ENCODE results near the gene RPL18. TPM values are rescaled to one million over a fixed set of nuclear protein-coding genes. Genes with fewer than 3 reads are reported as not detected.

The RPL18 gene
- total RNA-seq, 1 donor from 2014 or later, result 1,683 TPM

Other genes starting within 250 kb of the RPL18 start
- 325 TPM for gene KDELR1, start 227.6 kb downstream of the RPL18 start, total RNA-seq (ENCODE audit: unreplicated experiment)
- 25.2 TPM for gene GRIN2D, start 225.5 kb downstream of the RPL18 start, total RNA-seq (ENCODE audit: unreplicated experiment)
- 38.4 TPM for gene GRWD1, start 173.2 kb downstream of the RPL18 start, total RNA-seq (ENCODE audit: unreplicated experiment)
- 0.95 TPM for gene KCNJ14, start 163.6 kb downstream of the RPL18 start, total RNA-seq (ENCODE audit: unreplicated experiment)
- 165 TPM for gene CYTH2, start 149.8 kb downstream of the RPL18 start, total RNA-seq (ENCODE audit: unreplicated experiment)
- gene LMTK3, start 107.3 kb downstream of the RPL18 start, total RNA-seq (ENCODE audit: unreplicated experiment), result 3.0 TPM
- 0.62 TPM for gene SULT2B1, start 67.0 kb downstream of the RPL18 start, total RNA-seq (ENCODE audit: unreplicated experiment)
- not detected for gene SPACA4, start 12.4 kb downstream of the RPL18 start, total RNA-seq (ENCODE audit: unreplicated experiment)
- 0.64 TPM for gene FAM83E, start 4.1 kb downstream of the RPL18 start, total RNA-seq (ENCODE audit: unreplicated experiment)
- gene SPHK2, start 328 bp upstream of the RPL18 start, total RNA-seq (ENCODE audit: unreplicated experiment), result 24.7 TPM
- 4.3 TPM for gene DBP, start 18.2 kb upstream of the RPL18 start, total RNA-seq (ENCODE audit: unreplicated experiment)
- gene CA11, start 27.0 kb upstream of the RPL18 start, total RNA-seq (ENCODE audit: unreplicated experiment), result 11.9 TPM
- 0.21 TPM for gene NTN5, start 53.8 kb upstream of the RPL18 start, total RNA-seq (ENCODE audit: unreplicated experiment)
- 1.5 TPM for gene FUT2, start 76.8 kb upstream of the RPL18 start, total RNA-seq (ENCODE audit: unreplicated experiment)
- 1.5 TPM for gene MAMSTR, start 100.5 kb upstream of the RPL18 start, total RNA-seq (ENCODE audit: unreplicated experiment)
- 192 TPM for gene RASIP1, start 121.4 kb upstream of the RPL18 start, total RNA-seq (ENCODE audit: unreplicated experiment)
- gene IZUMO1, start 127.7 kb upstream of the RPL18 start, total RNA-seq (ENCODE audit: unreplicated experiment), result 3.3 TPM
- 5.7 TPM for gene FUT1, start 133.5 kb upstream of the RPL18 start, total RNA-seq (ENCODE audit: unreplicated experiment)
- not detected for gene FGF21, start 136.3 kb upstream of the RPL18 start, total RNA-seq (ENCODE audit: unreplicated experiment)
- gene BCAT2, start 191.9 kb upstream of the RPL18 start, total RNA-seq (ENCODE audit: unreplicated experiment), result 35.0 TPM
- gene HSD17B14, start 217.3 kb upstream of the RPL18 start, total RNA-seq (ENCODE audit: unreplicated experiment), result 65.6 TPM
- gene PLEKHA4, start 249.4 kb upstream of the RPL18 start, total RNA-seq (ENCODE audit: unreplicated experiment), result 14.1 TPM